Fibroblast of skin of left quadriceps (primary cell): ENCODE measurements around the gene ARPP21.
"Not testable (repeated sequence)": the region's sequence is repeated elsewhere in the genome, so short reads cannot be mapped to it uniquely, and the experiment has no call there.

ENCODE experiments used
- DNase-seq, 2 experiments: peaks; one replicate each; pipeline ENCODE4 v3.0.0-alpha.2; 2013; ENCODE audit warnings: low read depth in 2 of 2

Gene ARPP21

GRCh38 chr3:35780800-35781199, 141.5 kb downstream of the ARPP21 start:
- no peak for DNase-seq

DNA sequence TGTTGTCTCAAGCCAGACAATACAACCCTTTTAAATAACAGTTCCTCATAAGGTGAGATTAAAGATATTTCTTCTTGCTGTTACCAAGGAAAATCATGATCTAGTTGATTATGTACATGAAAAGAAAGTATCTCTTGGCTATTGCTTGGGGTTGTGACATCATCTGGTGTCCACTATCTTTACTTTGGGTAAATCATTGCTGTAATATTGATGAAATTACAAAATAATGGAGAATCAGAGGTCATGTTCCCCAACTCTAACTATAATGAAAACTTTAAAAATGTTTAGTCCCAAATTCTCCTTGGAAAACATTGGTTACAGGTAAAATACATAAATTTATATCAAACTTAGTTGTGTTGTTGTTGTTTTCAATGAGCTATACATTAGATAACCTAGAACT, 142.2 kb downstream of the ARPP21 start:
- no peak for DNase-seq

GRCh38 chr3:35782355-35782754, 143.0 kb downstream of the ARPP21 start:
- DNase-seq = no peak

DNA sequence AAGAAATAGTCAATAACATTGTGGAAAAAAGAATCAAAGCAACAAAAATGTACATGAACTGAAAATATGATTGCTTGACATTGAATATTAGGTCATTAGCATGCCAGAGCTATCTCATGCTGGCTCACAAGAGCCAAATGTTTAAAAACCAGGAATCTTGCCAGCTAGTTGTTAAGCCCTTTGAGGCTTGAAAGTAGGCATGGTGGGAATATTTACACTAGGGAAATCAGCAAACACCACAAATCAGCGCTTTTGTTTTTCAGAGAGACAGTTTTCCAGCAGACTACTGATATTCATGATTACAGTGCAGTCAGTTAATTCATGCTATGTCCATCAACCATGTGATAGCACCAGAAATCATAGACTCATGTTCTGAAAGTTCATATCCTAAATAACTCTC, 144.8 kb downstream of the ARPP21 start:
- no peak for DNase-seq

GRCh38 chr3:35785234-35785888, 146.0 kb downstream of the ARPP21 start:
- no peak for DNase-seq

- no peak for DNase-seq
These were observed 148.6 kb downstream of the ARPP21 start for GRCh38 chr3:35787936-35788335.

DNA sequence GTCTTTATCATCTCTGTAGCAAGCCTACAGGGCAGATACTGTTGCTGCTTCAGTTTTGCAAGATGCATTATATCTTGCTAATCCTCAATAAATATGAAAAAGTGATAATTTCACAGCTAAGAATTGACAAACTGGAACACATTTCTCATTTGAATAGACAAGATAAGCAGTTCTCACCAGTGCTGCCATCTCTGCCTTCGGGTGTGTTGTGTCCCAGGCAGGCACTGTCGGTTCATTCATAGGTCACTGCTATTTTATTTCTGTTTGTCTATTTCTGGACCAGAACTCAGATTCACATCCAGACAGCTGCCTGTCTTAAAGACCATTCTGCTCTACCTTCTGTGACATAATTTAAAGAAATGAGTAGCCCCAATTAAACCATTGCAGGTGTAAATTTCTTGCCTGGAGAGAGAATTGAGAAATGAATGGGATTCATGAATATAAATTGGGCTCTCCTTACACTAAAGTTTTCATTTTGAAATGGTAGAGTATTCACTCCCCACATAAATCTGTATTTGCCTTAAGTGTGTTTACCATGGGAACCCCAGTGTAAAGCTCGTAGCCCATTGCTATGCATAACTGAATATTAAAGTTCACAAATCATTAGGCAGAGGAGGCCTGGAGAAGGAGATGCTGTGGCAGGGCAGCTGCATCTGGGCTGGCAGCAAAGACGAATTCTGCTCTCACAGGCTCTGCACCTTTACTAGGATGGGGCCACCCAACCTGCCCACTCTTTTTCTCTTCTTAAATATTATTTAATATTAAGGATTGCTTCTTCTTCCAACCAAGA, 149.9 kb downstream of the ARPP21 start:
- DNase-seq = no peak

- no peak for DNase-seq
These were observed 151.4 kb downstream of the ARPP21 start for GRCh38 chr3:35790764-35791163.

GRCh38 chr3:35793667-35794066, 154.3 kb downstream of the ARPP21 start:
- no peak for DNase-seq

- DNase-seq = no peak
These were observed 161.7 kb downstream of the ARPP21 start for GRCh38 chr3:35800960-35801459.

DNA sequence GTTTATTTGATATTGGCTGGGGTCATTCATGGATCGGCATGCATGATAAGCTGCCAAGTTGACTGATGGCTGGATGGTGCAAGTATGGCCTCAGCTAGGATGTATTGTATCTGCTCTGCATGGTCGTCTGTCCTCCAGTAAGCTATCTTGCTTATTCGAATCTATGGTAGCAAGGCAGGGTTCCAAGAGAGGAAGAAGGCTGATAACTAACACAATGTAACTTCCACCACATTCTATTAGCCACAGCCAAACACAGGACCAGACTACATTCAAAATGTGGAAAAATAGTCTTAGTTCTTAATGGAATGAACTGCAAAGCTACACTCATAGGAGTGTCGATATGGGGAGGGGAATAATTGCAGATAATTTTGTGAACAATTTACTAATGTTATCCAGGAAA, 175.2 kb downstream of the ARPP21 start:
- DNase-seq = no peak

- not testable (repeated sequence) for DNase-seq
These were observed 176.5 kb downstream of the ARPP21 start for GRCh38 chr3:35815796-35816195.

GRCh38 chr3:35817216-35817615, 177.9 kb downstream of the ARPP21 start:
- DNase-seq = no peak

DNA sequence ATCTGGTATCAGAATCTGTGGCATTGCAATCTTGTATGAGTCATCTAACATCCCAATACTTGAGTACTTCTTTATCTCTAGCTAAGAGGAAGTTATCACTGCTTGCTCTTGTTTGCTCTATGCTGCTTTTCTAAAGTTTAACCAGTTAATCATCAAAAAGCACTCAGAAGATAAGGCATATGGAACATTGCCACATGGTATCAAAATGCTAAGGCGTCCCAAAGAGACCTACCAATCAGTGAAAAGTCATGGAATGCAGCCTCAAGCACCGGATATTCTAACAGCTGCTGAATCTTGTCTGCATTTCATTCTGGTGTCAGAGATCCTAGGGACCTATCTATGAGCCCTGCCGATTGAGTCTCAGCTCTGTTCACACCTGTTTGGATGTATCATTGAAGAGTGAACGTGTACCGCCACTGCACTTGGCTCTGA, 192.8 kb downstream of the ARPP21 start:
- DNase-seq = no peak
